ENCODE results near the gene NLRP8.
"Not testable (repeated sequence)": the region's sequence is repeated elsewhere in the genome, so short reads cannot be mapped to it uniquely, and the experiment has no call there.

Gene NLRP8

GRCh38 chr19:55947532-55947931 is at the start of gene NLRP8:
Gene NLRP8 (plus strand): TSS chr19:55947832.
- DNase-seq (ENCODE audit: low read depth, low spot score), result no peak

DNA sequence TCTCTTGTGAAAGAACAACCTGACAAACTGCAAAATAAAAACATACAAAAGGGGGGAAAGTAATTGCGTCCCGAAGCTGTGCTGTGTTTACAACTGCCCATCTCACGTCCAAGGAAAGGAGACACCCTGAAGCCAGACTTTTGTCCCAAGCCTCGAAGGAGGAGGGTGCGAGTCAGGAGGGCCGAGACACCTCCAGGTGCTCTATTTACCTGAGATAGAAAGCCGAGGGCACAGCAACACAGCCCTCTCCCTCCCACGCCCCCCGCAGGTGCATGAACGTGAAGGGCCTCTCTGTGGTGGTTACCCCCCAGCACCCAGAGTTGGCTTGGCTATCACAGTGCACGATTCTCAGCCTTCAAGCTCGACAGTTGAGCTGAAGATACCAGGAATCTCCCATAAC is 48.7 kb upstream of the NLRP8 start:
- DNase-seq (ENCODE audit: low read depth, low spot score), result no peak
- H3K27ac ChIP-seq, result no peak overlapping the region

More at GRCh38 chr19:55947532-55947931, at the start of gene NLRP8:
- no peak within 1 kb of the TSS for H3K27ac ChIP-seq

DNA sequence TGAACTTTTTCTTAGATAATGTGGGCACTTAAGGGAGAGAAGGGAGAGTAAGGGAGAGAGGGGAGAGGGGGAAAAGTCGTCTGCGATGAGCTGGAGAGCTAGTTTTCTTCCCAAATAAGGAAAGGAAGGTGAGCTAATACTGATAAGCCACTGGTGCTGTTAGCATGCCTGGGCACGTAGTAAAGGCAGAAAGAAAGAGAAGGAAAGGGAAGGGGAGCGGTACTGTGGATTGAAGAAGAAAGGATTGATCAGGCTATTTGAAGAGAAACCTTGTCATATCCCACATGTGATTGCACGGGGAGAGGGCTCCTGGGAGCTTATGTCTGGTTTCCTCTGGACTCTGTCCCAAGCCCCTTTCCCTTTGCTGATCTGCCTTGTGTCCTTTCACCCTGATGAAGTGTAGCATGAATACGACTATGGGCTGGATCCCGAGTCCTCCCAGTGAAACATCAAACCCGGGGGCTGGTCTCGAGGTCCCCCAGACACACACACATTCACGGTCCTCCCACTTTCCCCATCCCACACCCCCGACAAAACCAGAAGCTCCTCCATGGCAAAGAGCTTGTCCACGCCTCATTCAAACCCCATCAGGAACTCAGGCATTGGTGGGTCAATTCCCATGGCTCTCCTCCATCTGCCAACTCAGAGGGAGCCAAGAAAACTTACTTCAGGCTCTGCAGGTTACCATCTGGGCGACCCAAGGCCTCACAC is 46.1 kb upstream of the NLRP8 start:
- DNase-seq (ENCODE audit: low read depth, low spot score), result no peak

GRCh38 chr19:55902080-55902751 is 45.4 kb upstream of the NLRP8 start:
- H3K27ac ChIP-seq, result no peak overlapping the region
- no peak for DNase-seq (ENCODE audit: low read depth, low spot score)

More for the DNA sequence above, 46.1 kb upstream of the NLRP8 start:
- H3K27ac ChIP-seq, result no peak overlapping the region

- no peak overlapping the region for H3K27ac ChIP-seq
- DNase-seq (ENCODE audit: low read depth, low spot score), result no peak
These were observed 40.3 kb upstream of the NLRP8 start for GRCh38 chr19:55907286-55907685.

- DNase-seq (ENCODE audit: low read depth, low spot score), result no peak
These were observed 39.9 kb upstream of the NLRP8 start for GRCh38 chr19:55907746-55908145.

GRCh38 chr19:55909801-55910200 is 37.8 kb upstream of the NLRP8 start:
- H3K27ac ChIP-seq, result no peak overlapping the region
- DNase-seq (ENCODE audit: low read depth, low spot score), result no peak

More at GRCh38 chr19:55907746-55908145, 39.9 kb upstream of the NLRP8 start:
- no peak overlapping the region for H3K27ac ChIP-seq

DNA sequence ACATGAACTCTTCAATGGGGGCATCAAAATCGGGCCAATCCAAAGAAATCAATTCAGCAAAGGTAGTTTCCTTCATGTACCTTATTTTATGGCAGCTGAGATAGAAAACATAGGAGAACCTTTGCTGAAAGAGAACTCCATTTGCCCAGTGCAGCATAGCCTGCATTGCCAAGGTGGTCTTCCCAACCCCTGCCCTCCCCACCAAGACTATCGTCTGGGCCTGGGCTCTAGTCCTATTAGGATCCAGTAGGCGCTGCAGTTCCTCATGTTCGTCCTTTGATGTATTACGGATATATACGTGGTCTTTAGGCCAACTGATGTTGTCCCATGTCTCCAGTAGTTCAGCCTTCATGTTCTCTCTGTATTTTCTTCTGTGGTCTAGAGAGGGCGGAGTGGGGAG is 34.7 kb upstream of the NLRP8 start:
- DNase-seq (ENCODE audit: low read depth, low spot score), result no peak
- H3K27ac ChIP-seq, result no peak overlapping the region

GRCh38 chr19:55913643-55914268 is 33.9 kb upstream of the NLRP8 start:
- DNase-seq (ENCODE audit: low read depth, low spot score), result no peak
- H3K27ac ChIP-seq, result no peak overlapping the region

- DNase-seq (ENCODE audit: low read depth, low spot score), result no peak
- no peak overlapping the region for H3K27ac ChIP-seq
These were observed 24.1 kb upstream of the NLRP8 start for GRCh38 chr19:55923556-55923955.

GRCh38 chr19:55927991-55928390 is 19.6 kb upstream of the NLRP8 start:
- no peak for DNase-seq (ENCODE audit: low read depth, low spot score)
- H3K27ac ChIP-seq, result no peak overlapping the region

- not testable (repeated sequence) for DNase-seq (ENCODE audit: low read depth, low spot score); H3K27ac ChIP-seq
These were observed 18.4 kb upstream of the NLRP8 start for GRCh38 chr19:55929258-55929657.

DNA sequence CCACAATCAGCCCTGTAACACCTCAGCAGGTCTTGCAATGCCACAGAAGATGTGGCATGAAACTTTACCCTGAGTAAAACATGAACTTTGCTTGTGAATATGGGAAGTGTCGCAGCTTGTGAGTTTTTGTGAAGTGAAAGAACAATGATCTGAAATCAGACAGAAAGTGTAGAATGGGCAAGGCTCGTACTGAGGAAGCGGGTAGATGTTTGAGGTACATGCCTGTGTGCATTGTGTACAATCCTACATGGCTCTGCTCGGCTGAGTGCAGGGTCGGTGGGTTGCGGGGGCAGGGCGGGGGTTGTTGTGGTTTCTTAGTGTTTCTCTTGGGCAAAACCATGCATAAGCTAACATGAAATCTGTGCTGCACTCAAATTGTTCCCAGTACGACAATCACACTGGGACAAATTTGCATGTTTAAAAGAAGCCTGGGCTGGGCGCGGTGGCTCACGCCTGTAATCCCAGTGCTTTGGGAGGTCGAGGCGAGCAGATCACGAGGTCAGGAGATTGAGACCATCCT is 16.6 kb upstream of the NLRP8 start:
- no peak for DNase-seq (ENCODE audit: low read depth, low spot score)
- H3K27ac ChIP-seq, result no peak overlapping the region

DNA sequence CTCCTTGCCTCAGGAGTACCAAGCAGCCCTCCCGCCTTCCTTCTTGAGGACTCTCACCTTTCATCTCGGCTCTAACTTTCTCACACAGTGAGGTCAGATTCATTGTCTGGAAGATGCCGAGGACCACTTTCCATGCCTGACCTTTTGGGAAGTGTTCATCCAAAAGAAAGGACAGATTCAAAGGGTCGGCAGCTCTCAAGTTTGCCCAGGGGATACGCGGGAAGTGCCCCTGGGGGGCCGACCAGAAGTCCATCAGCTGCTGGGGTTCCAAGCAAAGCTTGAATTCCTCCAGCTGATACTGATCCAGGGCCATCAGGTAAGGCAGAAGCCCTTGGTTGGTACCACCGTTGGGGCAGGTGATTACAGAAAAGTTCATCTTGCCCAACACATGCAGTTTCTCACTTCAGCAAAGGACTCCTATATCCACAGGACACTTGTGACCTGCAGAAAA is 15.7 kb upstream of the NLRP8 start, which contains the start of gene NLRP13:
Gene NLRP13 (minus strand): TSS at position 401 of the 451 bp plus-strand sequence. CDS start 25 bp downstream, at position 376.
- DNase-seq (ENCODE audit: low read depth, low spot score), result no peak
- H3K27ac ChIP-seq, result no peak within 1 kb of the TSS

DNA sequence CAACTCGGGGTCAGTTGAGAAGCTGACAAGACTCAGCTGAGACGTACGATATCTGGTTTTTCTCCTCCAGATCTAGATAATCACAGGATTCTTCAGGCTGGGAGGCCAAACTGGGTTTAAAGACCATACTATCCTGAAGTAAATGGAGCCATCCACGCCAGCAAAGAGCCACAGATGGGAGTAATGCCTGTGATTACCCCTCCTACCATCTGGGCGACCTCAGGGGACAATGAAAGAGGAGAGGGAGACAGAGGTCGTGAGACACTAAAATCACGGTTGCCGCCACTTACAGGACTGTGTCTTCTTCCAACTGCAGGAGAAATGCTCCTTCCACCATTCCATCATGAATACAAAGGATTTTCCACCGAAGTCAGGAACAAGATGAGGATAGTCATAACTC is 12.4 kb upstream of the NLRP8 start:
- H3K27ac ChIP-seq, result no peak overlapping the region
- no peak for DNase-seq (ENCODE audit: low read depth, low spot score)

DNA sequence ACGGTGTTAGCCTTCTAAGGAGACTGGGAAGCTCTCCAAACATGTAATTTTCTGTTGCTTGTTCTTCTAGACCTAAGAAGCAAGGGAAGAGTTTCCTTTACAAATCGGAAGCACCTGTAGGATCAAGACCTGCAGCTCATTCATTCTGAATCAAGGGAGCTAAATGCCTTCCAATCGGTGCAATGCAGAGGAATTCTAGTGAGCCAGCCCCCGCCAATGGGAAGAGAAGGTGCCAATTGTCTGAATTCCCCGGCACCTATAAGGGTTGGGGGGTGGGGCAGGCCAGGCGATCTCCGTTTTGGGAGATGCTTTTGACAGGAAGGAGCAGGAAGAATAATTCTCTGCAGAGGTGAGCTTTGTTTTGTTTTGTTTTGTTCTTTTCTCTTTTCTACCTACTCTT is 8.4 kb upstream of the NLRP8 start:
- H3K27ac ChIP-seq, result no peak overlapping the region
- DNase-seq (ENCODE audit: low read depth, low spot score), result no peak

- DNase-seq (ENCODE audit: low read depth, low spot score), result no peak
- no peak overlapping the region for H3K27ac ChIP-seq
These were observed 7.3 kb upstream of the NLRP8 start for GRCh38 chr19:55940306-55940705.

GRCh38 chr19:55950566-55950965 is 2.9 kb downstream of the NLRP8 start:
- H3K27ac ChIP-seq; DNase-seq (ENCODE audit: low read depth, low spot score): not testable (repeated sequence)

- no peak for DNase-seq (ENCODE audit: low read depth, low spot score)
- H3K27ac ChIP-seq, result no peak overlapping the region
These were observed 8.8 kb downstream of the NLRP8 start for GRCh38 chr19:55956431-55956830.

- H3K27ac ChIP-seq, result no peak overlapping the region
- no peak for DNase-seq (ENCODE audit: low read depth, low spot score)
These were observed 10.7 kb downstream of the NLRP8 start for GRCh38 chr19:55958356-55958755.

Data from epithelial cell of prostate (primary cell).